H1 (cell line): ENCODE data around the gene RPS25.

Experiments used
- BCL11A ChIP-seq, 2 experiments: IDR thresholded peaks; one replicate each; pipeline ENCODE4 v1.6.1; 2011; ENCODE audit warnings: low read depth in 2 of 2, low read length in 2 of 2, mild to moderate bottlenecking in 2 of 2
- NRF1 ChIP-seq: IDR thresholded peaks from 2 replicates; pipeline ENCODE4 v1.6.1; 2011; ENCODE audit warnings: mild to moderate bottlenecking, low read depth, low read length, improper control_type of control experiment
- TF ChIP-seq, protein P1 (sequence below), 3 experiments: IDR thresholded peaks; 1 replicate in 2 of 3; 2 replicates in 1 of 3; pipeline versions ENCODE4 v1.5.1 to v1.6.1; 2011; ENCODE audit warnings: low read length in 3 of 3, mild to moderate bottlenecking in 3 of 3, inconsistent platforms in 2 of 3, low read depth in 1 of 3, moderate library complexity in 1 of 3; ENCODE audit not compliant: insufficient read depth in 1 of 3; ENCODE audit errors: control extremely low read depth in 1 of 3

DNA sequence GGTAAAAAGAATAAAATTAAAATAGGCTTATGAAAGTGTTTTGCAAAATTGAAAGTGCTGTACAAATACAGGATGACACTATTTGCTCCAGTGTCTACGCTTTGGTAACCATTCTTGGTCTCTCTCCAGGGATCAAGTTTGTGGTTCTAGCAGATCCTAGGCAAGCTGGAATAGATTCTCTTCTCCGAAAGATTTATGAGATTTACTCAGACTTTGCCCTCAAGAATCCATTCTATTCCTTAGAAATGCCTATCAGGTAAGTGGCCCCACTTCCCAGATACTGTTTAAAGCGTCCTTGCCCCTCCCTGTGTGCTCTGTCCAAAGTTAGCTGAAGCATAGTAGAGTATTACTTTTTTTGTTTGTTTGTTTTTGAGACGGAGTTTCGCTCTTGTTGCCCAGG, 3.5 kb upstream of the RPS25 start:
- TF ChIP-seq BCL11A (IDR thresholded peaks at IDR 0.05; ENCODE audit: low read depth in 2 of 2, low read length in 2 of 2) = no peak
- TF ChIP-seq NRF1 = no peak
- TF ChIP-seq, protein P1, sequence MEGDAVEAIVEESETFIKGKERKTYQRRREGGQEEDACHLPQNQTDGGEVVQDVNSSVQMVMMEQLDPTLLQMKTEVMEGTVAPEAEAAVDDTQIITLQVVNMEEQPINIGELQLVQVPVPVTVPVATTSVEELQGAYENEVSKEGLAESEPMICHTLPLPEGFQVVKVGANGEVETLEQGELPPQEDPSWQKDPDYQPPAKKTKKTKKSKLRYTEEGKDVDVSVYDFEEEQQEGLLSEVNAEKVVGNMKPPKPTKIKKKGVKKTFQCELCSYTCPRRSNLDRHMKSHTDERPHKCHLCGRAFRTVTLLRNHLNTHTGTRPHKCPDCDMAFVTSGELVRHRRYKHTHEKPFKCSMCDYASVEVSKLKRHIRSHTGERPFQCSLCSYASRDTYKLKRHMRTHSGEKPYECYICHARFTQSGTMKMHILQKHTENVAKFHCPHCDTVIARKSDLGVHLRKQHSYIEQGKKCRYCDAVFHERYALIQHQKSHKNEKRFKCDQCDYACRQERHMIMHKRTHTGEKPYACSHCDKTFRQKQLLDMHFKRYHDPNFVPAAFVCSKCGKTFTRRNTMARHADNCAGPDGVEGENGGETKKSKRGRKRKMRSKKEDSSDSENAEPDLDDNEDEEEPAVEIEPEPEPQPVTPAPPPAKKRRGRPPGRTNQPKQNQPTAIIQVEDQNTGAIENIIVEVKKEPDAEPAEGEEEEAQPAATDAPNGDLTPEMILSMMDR (IDR thresholded peaks at IDR 0.05; ENCODE audit: control extremely low read depth in 1 of 3, insufficient read depth in 1 of 3, low read depth in 1 of 3, low read length in 3 of 3) = no peak
